ENCODE measurements around the gene VPS26C.
A peak's percentile ranks its signal among the peaks of the same experiment; 100 is the strongest.
"Not testable (repeated sequence)": the region's sequence is repeated elsewhere in the genome, so short reads cannot be mapped to it uniquely, and the experiment has no call there.

VPS26C gene

GRCh38 chr21:37267269-37268185, at the start of gene VPS26C:
Gene VPS26C (minus strand): TSS chr21:37267334. CDS start chr21:37267294, 40 bp downstream.
- Mint-ChIP-seq H3K9me3 (no peaks in the 10 kb centered on the region), H3K36me3 (ENCODE audit: low read depth) (peaks cover 12% of the 10 kb centered on the region), H3K27ac (peak within 1 kb of the TSS; percentile 98), H3K27me3 (no peaks in the 10 kb centered on the region), H3K4me3 (peak within 1 kb of the TSS; percentile 86), H3K4me1 (ENCODE audit: low read depth) (peaks cover 47% of the 10 kb centered on the region)

DNA sequence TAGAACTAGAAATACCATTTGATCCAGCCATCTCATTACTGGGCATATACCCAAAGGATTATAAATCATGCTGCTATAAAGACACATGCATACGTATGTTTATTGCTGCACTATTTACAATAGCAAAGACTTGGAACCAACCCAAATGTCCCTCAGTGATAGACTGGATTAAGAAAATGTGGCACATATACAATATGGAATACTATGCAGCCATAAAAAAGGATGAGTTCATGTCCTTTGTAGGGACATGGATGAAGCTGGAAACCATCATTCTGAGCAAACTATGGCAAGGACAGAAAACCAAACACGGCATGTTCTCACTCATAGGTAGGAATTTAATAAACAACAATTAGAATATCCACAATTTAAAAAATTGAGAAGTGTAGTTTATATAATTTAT, 48.9 kb upstream of the VPS26C start:
- not testable (repeated sequence) for H3K27ac Mint-ChIP-seq; H3K36me3 Mint-ChIP-seq (ENCODE audit: low read depth); H3K4me1 Mint-ChIP-seq (ENCODE audit: low read depth); H3K27me3 Mint-ChIP-seq; H3K4me3 Mint-ChIP-seq
- peaks cover 12% of the 10 kb centered on the region for H3K9me3 Mint-ChIP-seq

DNA sequence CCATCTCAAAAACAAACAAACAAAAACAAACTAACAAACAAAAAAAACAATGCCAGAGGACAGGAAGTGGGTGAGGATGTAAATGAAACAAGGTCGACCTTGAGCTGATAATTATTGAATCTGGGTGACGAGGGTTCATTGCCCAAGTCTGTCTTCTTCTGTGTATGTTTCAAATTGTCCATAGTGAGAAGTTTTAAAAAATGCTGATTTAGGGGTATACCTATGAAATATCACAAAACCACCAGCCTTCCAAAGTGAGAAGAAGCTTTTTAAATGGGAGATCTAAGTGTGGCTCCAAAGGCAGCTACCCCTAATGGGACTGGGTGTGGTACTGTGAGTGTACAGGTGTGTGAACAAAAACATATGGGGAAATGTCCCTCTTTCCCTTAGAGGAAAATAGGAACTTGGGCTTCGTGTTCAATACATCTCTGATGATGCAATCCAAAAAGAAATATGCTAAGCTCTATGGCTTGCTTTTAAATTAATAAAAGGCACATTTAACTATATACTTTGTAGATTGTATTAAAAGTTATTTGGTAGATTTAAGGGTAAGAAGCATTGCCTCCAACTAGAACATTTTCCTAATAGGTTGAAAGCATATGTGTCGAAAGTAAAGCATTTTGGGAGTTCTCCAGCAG, 33.1 kb upstream of the VPS26C start:
- Mint-ChIP-seq H3K9me3 (no peaks in the 10 kb centered on the region), H3K4me1 (ENCODE audit: low read depth) (no peaks in the 10 kb centered on the region), H3K27me3 (no peaks in the 10 kb centered on the region), H3K27ac (no peak overlapping the region), H3K4me3 (no peak overlapping the region), H3K36me3 (ENCODE audit: low read depth) (no peaks in the 10 kb centered on the region)

DNA sequence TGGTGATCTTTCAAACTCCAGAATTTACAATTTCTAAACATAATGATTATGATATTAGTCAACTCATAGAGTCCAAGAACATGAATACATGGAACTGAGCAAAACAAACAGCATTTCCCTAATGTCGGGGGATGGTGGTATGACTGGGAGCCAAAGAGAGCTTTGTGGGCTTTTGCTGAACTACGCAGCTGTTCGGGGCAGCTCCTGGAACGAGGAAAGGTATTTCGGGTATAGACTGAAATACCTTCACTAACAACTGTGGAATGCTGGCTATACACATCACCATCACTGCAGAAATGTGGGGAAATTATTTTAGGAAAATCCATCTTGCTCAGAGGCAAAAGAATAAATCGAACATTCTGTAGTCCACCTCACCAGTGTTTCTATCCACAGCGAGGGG, 30.2 kb upstream of the VPS26C start:
- no peaks in the 10 kb centered on the region for H3K9me3 Mint-ChIP-seq
- H3K4me1 Mint-ChIP-seq (ENCODE audit: low read depth): no peaks in the 10 kb centered on the region
- no peak overlapping the region for H3K27ac Mint-ChIP-seq
- H3K27me3 Mint-ChIP-seq: no peaks in the 10 kb centered on the region
- H3K36me3 Mint-ChIP-seq (ENCODE audit: low read depth): no peaks in the 10 kb centered on the region
- no peak overlapping the region for H3K4me3 Mint-ChIP-seq

DNA sequence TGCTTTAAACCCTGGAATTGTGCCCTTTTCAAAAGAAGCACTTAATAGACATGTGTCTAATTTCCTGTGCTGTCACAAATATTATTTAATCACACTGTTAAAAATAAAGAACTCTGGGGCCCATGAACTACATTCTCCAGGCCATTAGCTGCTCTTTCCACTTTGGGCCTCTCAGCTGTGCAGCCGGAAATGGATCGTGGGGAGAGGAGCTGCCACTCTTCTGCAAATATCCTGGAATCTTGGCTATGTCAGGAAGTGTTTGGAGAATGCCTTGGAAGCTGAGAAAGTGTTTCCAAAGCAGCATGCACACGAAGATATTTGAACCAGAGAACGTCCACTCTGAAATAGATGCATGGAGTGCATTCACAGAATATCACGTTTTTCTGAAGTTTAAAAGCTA, 27.5 kb upstream of the VPS26C start:
- no peaks in the 10 kb centered on the region for H3K27me3 Mint-ChIP-seq
- H3K27ac Mint-ChIP-seq: no peak overlapping the region
- no peaks in the 10 kb centered on the region for H3K36me3 Mint-ChIP-seq (ENCODE audit: low read depth)
- no peaks in the 10 kb centered on the region for H3K4me1 Mint-ChIP-seq (ENCODE audit: low read depth)
- no peaks in the 10 kb centered on the region for H3K9me3 Mint-ChIP-seq
- no peak overlapping the region for H3K4me3 Mint-ChIP-seq

DNA sequence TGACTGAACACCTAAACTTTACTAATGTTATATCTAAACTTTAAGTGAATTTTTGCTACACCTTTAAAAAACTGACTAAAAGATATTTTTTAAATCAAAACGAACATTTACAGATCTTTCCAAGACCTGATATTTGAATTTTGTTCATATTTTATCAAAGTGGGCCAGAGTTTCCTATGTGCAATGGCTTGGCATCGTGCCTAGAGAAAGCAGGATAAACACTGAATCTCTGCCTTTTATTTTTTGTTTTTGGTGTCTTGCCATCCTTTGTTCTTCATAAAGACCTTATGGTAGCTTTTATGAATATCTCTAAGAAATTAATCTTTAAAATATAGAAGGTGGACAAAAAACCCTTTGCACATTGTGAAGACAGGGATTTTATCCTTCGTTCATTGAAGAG, 25.8 kb upstream of the VPS26C start:
- Mint-ChIP-seq H3K4me1 (ENCODE audit: low read depth) (no peaks in the 10 kb centered on the region), H3K9me3 (no peaks in the 10 kb centered on the region), H3K36me3 (ENCODE audit: low read depth) (no peaks in the 10 kb centered on the region), H3K27me3 (no peaks in the 10 kb centered on the region), H3K27ac (no peak overlapping the region), H3K4me3 (no peak overlapping the region)

DNA sequence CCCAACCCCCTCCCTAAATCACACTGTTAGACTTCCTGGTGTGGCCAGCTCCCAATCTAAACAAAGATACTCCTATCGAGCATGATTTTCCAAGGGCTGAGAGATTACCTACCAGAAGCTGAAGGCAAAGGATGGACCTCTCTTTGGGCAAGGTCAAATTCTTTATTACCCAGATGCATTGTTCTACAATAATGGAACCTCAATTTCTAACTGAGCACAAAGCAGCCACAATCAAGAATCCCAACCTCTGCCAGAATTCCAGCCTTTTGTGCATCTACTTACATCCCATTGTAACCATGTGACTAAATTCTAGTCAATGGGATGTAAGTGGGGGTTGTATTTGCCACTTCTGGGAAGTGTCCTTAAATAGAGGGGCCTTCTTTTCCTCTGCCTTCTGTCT, 24.9 kb upstream of the VPS26C start:
- Mint-ChIP-seq H3K36me3 (ENCODE audit: low read depth) (no peaks in the 10 kb centered on the region), H3K27me3 (no peaks in the 10 kb centered on the region)

GRCh38 chr21:37283191-37283710, 16.1 kb upstream of the VPS26C start:
- not testable (repeated sequence) for H3K27ac Mint-ChIP-seq; H3K36me3 Mint-ChIP-seq (ENCODE audit: low read depth); H3K4me1 Mint-ChIP-seq (ENCODE audit: low read depth); H3K9me3 Mint-ChIP-seq; H3K27me3 Mint-ChIP-seq; H3K4me3 Mint-ChIP-seq

More for the DNA sequence above, 24.9 kb upstream of the VPS26C start:
- Mint-ChIP-seq H3K27ac (no peak overlapping the region), H3K4me3 (no peak overlapping the region), H3K9me3 (no peaks in the 10 kb centered on the region), H3K4me1 (ENCODE audit: low read depth) (no peaks in the 10 kb centered on the region)

DNA sequence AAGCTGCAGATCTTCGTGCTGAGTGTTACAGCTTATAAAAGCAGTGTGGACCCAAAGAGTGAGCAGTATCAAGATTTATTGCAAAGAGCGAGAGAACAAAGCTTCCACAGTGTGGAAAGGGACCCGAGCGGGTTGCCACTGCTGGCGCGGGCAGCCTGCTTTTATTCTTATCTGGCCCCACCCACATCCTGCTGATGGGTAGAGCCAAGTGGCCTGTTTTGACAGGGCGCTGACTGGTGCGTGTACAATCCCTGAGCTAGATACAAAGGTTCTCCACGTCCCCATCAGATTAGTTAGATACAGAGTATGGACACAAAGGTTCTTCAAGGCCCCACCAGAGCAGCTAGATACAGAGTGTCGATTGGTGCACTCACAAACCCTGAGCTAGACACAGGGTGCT, 15.5 kb upstream of the VPS26C start:
- H3K27me3 Mint-ChIP-seq: not testable (repeated sequence)

DNA sequence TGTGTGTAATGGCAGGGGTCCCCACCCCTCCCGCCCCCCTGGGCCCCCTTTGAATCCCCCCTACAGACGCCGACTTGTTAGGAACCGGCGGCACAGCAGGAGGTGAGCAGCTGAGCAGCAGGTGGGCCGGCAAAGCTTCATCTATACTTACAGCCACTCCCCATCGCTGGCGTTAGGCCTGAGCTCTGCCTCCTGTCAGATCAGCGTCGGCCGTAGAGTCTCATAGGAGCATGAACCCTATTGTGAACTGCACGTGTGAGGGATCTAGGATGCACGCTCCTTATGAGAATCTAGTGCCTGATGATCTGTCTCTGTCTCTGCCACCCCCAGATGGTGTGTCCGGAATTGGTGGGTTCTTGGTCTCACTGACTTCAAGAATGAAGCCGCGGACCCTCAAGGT, 14.9 kb upstream of the VPS26C start:
- Mint-ChIP-seq H3K4me1 (ENCODE audit: low read depth) (no peaks in the 10 kb centered on the region), H3K9me3 (no peaks in the 10 kb centered on the region), H3K27ac (peak overlapping the region; percentile 68), H3K36me3 (ENCODE audit: low read depth) (no peaks in the 10 kb centered on the region), H3K27me3 (no peaks in the 10 kb centered on the region), H3K4me3 (peak overlapping the region; percentile 80)

More for the DNA sequence above, 15.5 kb upstream of the VPS26C start:
- Mint-ChIP-seq H3K4me3 (peak overlapping the region; percentile 80), H3K27ac (peak overlapping the region; percentile 68)
- H3K4me1 Mint-ChIP-seq (ENCODE audit: low read depth); H3K36me3 Mint-ChIP-seq (ENCODE audit: low read depth); H3K9me3 Mint-ChIP-seq: not testable (repeated sequence)

GRCh38 chr21:37281579-37281978, 14.4 kb upstream of the VPS26C start:
- Mint-ChIP-seq H3K36me3 (ENCODE audit: low read depth) (no peaks in the 10 kb centered on the region), H3K27me3 (no peaks in the 10 kb centered on the region), H3K9me3 (no peaks in the 10 kb centered on the region), H3K27ac (no peak overlapping the region), H3K4me1 (ENCODE audit: low read depth) (no peaks in the 10 kb centered on the region), H3K4me3 (peak overlapping the region; percentile 50)

DNA sequence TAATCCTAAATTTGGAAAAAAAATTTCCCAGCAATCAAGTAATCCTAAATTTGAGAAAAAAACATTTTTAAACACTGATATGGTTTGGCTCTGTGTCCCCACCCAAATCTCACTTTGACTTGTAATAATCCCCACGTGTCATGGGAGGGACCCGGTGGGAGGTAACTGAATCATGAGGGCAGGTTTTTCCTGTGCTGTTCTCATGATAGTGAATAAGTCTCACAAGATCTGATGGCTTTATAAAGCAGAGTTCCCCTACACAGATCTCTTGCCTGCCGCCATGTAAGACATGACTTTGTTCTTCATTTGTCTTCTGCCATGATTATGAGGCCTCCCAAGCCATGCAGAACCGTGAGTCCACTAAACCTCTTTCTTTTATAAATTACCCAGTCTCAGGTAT, 12.1 kb upstream of the VPS26C start:
- not testable (repeated sequence) for H3K27ac Mint-ChIP-seq; H3K4me1 Mint-ChIP-seq (ENCODE audit: low read depth); H3K4me3 Mint-ChIP-seq; H3K36me3 Mint-ChIP-seq (ENCODE audit: low read depth); H3K9me3 Mint-ChIP-seq; H3K27me3 Mint-ChIP-seq

DNA sequence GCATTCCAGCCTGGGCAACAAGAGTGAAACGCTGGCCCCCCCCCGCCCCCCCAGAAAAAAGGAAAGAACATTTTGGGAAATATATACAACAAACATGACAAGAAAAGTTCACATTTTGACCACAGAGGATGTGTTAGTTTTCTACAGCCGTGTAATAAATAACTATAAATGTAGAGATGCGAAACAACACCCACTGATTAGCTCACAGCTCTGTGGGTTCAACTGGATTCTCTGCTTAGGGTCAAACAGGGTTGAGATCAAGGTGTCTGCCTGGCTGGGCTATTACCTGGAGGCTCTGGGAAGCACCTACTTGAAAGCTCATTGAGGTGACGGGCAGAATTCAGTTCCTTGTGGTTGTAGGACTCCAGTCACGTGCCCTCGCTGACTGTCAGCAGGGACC, 11.1 kb upstream of the VPS26C start:
- Mint-ChIP-seq H3K9me3 (no peaks in the 10 kb centered on the region), H3K27me3 (no peaks in the 10 kb centered on the region), H3K36me3 (ENCODE audit: low read depth) (no peaks in the 10 kb centered on the region), H3K27ac (no peak overlapping the region), H3K4me1 (ENCODE audit: low read depth) (peaks cover 7% of the 10 kb centered on the region), H3K4me3 (no peak overlapping the region)

DNA sequence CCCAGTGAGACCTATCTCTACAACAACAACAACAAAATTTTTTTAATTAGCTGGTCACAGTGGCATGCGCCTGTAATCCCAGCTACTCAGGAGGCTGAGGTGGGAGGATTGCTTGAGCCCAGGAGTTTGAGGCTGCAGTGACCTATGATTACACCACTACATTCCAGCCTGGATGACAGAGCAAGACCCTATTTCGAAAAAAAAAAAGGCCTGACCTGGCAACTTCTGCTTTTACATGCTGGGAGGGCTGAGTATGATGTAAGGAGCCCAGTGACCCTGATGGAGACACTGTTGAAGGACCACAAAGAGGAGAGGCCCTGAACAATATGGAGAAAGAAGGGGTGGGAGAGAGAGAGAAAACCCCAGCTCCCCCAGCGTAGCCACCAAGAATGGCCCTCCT, 9.2 kb upstream of the VPS26C start:
- Mint-ChIP-seq H3K4me1 (ENCODE audit: low read depth) (peaks cover 7% of the 10 kb centered on the region), H3K9me3 (no peaks in the 10 kb centered on the region), H3K27me3 (no peaks in the 10 kb centered on the region), H3K4me3 (no peak overlapping the region), H3K36me3 (ENCODE audit: low read depth) (no peaks in the 10 kb centered on the region), H3K27ac (no peak overlapping the region)

- peaks cover 9% of the 10 kb centered on the region for H3K4me1 Mint-ChIP-seq (ENCODE audit: low read depth)
- no peaks in the 10 kb centered on the region for H3K27me3 Mint-ChIP-seq
- H3K27ac Mint-ChIP-seq: no peak overlapping the region
- H3K9me3 Mint-ChIP-seq: no peaks in the 10 kb centered on the region
- H3K4me3 Mint-ChIP-seq: no peak overlapping the region
- H3K36me3 Mint-ChIP-seq (ENCODE audit: low read depth): no peaks in the 10 kb centered on the region
These were observed 7.0 kb upstream of the VPS26C start for GRCh38 chr21:37273911-37274690.
